ENCODE data around the gene EFNA4. TPM values are rescaled to one million over a fixed set of nuclear protein-coding genes. Genes with fewer than 3 reads are reported as not detected.
A peak's percentile ranks its signal among the peaks of the same experiment; 100 is the strongest.

Gene EFNA4
- total RNA-seq, 1 donor from 2014 or later, result 5.3 TPM

DNA sequence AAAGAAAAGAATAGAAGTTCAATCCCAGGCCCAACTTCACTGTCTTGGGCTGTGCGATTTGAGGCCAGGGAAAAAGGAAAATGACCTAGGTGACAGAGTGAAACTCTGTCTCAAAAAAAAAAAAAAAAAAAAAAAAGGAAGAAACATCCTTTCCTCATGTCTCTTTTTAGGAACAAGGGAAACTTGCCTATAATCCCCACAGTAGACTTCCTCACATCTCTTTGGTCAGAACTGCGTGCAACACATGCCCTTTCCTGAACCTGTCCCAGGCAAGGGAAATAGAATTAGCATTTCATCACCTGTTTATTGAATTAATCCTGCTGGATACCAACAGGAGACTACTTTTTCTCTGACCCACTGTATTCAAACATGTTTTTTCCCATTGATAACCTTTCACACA, 27.6 kb upstream of the EFNA4 start:
- ATAC-seq, result no peak
- TF ChIP-seq, protein P1, sequence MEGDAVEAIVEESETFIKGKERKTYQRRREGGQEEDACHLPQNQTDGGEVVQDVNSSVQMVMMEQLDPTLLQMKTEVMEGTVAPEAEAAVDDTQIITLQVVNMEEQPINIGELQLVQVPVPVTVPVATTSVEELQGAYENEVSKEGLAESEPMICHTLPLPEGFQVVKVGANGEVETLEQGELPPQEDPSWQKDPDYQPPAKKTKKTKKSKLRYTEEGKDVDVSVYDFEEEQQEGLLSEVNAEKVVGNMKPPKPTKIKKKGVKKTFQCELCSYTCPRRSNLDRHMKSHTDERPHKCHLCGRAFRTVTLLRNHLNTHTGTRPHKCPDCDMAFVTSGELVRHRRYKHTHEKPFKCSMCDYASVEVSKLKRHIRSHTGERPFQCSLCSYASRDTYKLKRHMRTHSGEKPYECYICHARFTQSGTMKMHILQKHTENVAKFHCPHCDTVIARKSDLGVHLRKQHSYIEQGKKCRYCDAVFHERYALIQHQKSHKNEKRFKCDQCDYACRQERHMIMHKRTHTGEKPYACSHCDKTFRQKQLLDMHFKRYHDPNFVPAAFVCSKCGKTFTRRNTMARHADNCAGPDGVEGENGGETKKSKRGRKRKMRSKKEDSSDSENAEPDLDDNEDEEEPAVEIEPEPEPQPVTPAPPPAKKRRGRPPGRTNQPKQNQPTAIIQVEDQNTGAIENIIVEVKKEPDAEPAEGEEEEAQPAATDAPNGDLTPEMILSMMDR (IDR thresholded peaks at IDR 0.05), result no peak
- no peak for DNase-seq

GRCh38 chr1:155037043-155037442, 26.5 kb upstream of the EFNA4 start:
- no peak for ATAC-seq

More for the DNA sequence above, 27.6 kb upstream of the EFNA4 start:
- no peak overlapping the region for H3K27ac ChIP-seq
- H3K4me1 ChIP-seq, result peaks cover 5% of the 10 kb centered on the region
- intact Hi-C loops (cut with DNase I), result no loop called here
- no peaks in the 10 kb centered on the region for H3K9me3 ChIP-seq
- H3K27me3 ChIP-seq, result no peaks in the 10 kb centered on the region
- H3K36me3 ChIP-seq, result no peaks in the 10 kb centered on the region
- no peak overlapping the region for H3K4me3 ChIP-seq

GRCh38 chr1:155037851-155038441, 25.6 kb upstream of the EFNA4 start:
- no peaks in the 10 kb centered on the region for H3K36me3 ChIP-seq
- no peak overlapping the region for H3K27ac ChIP-seq
- intact Hi-C loops (cut with DNase I), result no loop called here
- no peaks in the 10 kb centered on the region for H3K9me3 ChIP-seq
- TF ChIP-seq, protein P1 (IDR thresholded peaks at IDR 0.05), result no peak
- ATAC-seq, result no peak
- H3K27me3 ChIP-seq, result no peaks in the 10 kb centered on the region
- DNase-seq, result no peak
- peaks cover 5% of the 10 kb centered on the region for H3K4me1 ChIP-seq
- no peak overlapping the region for H3K4me3 ChIP-seq

More at GRCh38 chr1:155037043-155037442, 26.5 kb upstream of the EFNA4 start:
- Histone ChIP-seq H3K27me3 (no peaks in the 10 kb centered on the region), H3K36me3 (no peaks in the 10 kb centered on the region), H3K9me3 (no peaks in the 10 kb centered on the region), H3K4me3 (no peak overlapping the region), H3K4me1 (peaks cover 5% of the 10 kb centered on the region), H3K27ac (no peak overlapping the region)
- DNase-seq, result no peak
- TF ChIP-seq, protein P1 (IDR thresholded peaks at IDR 0.05), result no peak
- intact Hi-C loops (cut with DNase I), result no loop called here

DNA sequence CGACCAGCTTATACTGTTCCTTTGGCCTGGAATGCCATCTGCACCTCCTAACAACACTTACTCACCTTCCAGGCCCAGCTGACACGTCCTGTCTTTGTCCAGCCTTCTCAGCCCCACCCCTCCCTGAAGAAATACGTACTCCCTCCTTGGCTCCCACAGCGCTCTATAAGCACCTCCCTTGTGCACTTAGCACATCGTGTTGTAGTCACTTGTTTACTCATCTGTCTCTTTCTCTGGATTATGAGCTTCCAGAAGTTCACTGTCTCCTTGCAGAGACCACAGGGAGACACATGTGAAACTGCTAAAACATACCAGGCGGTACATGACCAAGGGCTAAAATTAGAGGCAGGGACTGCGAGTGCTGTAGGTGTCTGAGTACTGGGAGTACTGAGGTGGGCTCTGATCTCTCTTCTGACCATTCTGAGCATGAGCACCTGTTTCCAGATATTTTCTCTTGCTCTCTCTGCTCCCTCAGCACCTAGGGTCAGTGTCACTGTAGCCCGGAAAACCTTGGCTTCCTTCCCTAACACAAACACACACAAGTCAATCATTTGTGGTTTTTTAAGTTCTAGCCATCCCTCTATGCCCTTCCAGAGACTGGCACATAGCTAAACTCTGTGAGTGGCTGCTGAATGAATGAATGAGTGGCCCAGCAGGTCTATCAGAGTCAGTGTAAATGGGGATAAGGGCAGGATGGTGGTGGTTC, 24.8 kb upstream of the EFNA4 start:
- Histone ChIP-seq H3K27ac (no peak overlapping the region), H3K9me3 (no peaks in the 10 kb centered on the region), H3K27me3 (no peaks in the 10 kb centered on the region), H3K4me1 (peaks cover 5% of the 10 kb centered on the region), H3K4me3 (no peak overlapping the region), H3K36me3 (no peaks in the 10 kb centered on the region)
- peak; percentile 81 for ATAC-seq
- DNase-seq, result no peak
- intact Hi-C loops (cut with DNase I), result no loop called here
- TF ChIP-seq, protein P1 (IDR thresholded peaks at IDR 0.05), result no peak

- H3K4me3 ChIP-seq, result no peak overlapping the region
These were observed 24.3 kb upstream of the EFNA4 start for GRCh38 chr1:155039308-155039669.

More at GRCh38 chr1:155039308-155039669, 24.3 kb upstream of the EFNA4 start:
- DNase-seq, result no peak
- no peak for ATAC-seq
- Histone ChIP-seq H3K4me1 (peaks cover 9% of the 10 kb centered on the region), H3K36me3 (no peaks in the 10 kb centered on the region), H3K9me3 (no peaks in the 10 kb centered on the region), H3K27ac (no peak overlapping the region), H3K27me3 (no peaks in the 10 kb centered on the region)
- intact Hi-C loops (cut with DNase I), result no loop called here
- TF ChIP-seq, protein P1 (IDR thresholded peaks at IDR 0.05), result no peak

All from upper lobe of right lung (tissue), 1 donor.